HG03097 (cell line): ENCODE measurements around the gene TMEM54.

Experiments used
- ATAC-seq: cut with Tn5 transposase; IDR thresholded peaks from one replicate; pipeline ENCODE4 v1.9.1; 2021; ENCODE audit not compliant: unreplicated experiment, low FRiP score

The TMEM54 gene

DNA sequence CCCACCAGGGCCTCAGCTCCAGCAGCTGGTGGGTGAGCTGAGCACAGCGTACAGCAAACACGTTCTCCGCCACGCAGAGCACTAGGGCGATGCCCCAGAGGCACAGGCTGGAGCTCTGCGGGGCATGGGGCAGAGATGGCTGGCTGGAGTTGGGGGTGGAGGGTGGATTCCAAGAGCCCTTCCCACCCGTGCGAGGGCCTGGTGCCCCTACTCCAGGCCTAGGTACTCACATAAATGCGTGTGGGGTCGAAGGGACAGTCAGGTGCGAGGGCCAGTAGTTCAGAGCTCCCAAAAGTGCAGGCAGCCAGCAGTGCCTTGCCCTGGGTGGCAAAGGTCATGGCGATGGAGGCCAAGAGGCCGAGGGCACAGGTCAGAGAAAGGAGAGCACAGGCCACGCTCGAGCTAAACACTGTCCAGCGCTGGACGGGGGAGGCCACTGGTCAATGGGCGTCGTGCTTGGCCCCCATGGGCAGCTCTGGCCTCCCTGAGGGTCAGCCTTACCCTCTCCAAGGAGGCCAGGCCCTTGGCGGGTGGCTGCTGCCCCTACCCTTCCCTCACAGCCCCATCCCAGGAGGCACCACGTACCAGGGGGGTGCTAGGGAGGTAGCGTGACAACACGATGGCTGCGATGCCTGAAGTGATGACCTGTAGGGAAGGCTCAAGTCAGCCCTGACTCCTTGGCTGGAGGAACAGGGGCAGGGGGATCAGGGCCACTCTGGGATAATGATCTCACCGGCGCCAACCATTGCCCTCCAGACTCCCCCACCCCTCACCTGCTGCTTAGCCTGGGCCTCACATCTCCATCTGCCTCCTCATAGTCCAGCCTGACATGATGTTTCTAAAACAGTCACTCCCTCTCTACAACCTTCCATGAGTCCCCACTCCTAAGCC is 5.6 kb downstream of the TMEM54 start:
- ATAC-seq, result no peak

DNA sequence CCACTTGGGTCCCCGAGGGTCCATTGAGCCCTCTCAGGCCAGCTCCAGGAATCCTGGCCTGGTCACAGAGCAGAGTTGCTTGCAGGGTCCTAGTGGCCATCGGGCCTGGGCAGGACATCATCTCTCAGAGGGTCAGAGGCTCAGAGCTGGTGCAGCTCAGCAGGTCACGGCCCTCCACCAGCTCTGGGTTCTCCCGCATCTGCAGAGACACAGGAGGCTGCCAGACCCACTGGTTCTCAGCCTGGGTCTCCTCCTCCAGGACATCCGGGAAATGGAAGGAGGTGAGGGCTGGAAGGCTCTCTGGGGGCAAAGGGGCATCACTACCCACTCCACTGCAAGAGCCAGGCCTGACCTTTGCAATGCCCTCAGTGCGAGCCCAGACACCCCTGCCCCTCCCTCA is 6.5 kb downstream of the TMEM54 start:
- no peak for ATAC-seq

DNA sequence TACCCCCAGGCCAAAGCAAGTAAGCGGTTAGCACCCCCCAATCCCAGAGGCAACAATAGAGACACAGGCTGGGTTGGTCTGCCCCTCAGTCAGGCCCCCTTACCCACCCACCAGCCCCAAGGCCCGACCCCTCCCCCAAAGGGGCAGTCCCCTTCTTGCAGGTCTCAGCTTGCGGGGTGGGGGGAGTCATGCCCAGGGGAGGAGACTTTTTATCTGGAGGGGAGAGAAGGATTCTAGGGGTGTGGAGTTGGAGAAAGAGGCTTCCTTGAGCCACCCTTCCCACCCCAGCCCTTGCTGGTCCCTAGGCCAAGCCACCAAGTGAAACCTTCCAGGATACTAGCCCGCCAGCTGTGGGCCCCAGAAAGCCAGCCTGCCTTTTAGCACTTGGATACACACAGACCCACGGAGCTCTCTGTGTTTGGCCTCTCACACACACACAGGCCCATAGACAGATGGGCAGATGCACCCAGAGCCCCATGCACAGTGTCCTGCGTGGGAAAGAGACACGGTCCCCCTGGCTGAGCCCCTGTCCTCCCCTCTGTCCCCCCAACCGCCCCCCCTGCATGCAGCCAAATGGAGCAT is 7.1 kb downstream of the TMEM54 start:
- ATAC-seq, result no peak

DNA sequence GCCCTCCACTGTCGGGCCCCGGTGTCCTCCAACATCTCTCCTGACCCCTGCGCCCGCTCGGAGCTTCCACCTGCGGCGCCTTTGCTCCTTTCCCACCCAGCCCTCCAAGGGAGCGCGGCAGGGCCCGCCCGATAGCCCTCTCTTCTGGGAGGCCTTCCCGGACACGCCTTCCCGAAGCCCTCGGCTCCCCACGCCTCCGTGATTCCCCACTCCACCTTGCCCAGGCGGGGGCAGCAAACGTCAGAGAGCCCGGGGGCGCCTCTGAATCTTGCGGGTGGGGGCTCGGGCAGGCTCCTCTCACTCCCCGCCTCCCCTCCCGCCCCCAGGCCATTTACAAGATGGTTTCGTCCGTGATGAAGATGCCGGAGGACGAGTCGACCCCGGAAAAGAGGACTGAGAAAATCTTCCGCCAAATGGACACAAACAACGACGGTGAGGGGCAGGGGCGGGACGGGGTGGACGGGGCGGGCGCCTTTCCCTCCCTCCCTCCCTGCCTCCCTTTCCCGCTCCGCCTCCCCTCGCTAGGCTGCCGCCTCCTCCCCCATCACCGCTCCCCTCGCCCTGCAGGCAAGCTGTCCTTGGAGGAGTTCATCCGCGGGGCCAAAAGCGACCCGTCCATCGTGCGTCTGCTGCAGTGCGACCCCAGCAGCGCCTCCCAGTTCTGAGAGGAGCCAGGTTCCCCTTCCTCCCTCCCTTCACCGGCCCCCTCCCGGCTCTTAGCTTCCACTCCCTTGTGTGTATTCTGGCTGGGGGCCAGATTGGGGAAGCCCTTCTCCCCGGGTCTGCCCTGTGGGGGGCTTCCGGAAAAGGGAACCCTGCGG is 7.8 kb downstream of the TMEM54 start:
- ATAC-seq, result no peak

DNA sequence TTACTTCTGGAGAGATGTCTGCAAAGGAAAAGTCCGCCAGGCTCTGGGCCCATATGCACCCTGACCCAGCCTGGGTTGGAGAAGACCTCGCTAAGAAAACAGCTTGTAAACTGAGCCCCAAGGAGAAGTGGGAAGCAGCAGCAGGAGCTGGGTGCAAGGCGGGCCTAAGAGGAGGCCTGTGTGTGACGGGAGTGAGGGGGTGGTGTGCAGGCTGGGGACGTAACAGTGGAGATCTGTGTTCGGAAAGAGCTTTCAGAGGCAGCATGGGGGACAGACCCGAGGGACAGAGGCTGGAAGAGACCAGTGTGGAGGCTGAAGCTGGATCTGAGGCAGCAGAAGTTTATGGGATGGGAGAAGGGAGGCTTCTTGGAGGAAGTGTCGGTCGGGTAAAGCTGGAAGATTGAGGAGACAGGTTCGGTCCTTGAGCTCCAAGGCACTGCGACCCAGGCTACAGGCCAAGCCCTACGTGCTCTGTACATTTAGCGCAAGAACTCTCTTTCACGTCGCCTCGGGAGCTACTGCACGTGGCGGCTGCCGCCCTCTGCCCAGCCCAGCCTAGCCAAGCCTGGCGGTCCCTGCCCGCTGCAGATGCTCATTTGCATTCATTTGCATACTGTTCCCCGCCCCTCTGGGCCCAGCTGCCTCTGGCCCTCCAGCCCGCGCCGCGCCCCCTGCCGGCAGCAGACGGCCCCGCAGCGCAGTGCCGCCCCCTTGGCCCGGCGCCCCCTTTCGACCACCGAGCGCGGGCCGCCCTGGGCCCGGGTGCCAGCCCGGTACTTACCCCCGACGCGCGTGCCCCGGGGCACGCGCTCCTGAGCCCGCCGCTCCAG is 8.6 kb downstream of the TMEM54 start:
- no peak for ATAC-seq

DNA sequence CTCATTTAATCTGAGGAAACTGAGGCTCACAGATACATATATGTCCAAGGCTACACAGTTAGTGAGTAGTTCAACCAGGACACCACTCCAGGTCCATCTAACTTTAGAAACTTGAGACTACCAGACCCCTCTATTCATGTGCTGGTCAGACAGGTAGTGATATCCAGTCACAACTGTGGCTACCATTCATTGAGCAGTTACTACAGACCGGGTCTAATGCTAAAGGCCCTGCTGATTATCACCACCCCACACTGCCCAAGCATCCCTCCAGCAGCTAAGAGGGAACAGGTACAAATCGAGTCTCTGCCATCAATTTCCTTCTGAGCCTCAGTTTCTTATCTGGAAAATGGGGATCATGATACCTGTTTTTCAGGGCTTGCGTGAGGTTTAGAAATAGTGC is 9.6 kb downstream of the TMEM54 start:
- no peak for ATAC-seq

DNA sequence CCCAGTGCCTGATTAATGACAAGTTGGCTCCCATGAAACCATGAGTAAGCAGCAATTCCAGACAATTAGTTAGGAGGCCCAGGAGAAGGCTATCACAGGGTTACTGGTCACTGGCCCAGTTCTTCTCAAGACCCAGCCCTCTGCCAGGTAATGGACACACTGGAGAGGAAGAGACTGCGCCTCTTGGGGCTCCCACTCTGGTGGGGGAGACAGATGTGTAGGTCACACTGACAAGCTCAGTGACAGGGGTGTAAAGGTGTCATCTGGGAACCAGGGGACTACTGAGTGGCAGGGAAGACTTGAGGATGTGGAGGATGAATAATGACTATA is 10.0 kb downstream of the TMEM54 start:
- ATAC-seq, result no peak

DNA sequence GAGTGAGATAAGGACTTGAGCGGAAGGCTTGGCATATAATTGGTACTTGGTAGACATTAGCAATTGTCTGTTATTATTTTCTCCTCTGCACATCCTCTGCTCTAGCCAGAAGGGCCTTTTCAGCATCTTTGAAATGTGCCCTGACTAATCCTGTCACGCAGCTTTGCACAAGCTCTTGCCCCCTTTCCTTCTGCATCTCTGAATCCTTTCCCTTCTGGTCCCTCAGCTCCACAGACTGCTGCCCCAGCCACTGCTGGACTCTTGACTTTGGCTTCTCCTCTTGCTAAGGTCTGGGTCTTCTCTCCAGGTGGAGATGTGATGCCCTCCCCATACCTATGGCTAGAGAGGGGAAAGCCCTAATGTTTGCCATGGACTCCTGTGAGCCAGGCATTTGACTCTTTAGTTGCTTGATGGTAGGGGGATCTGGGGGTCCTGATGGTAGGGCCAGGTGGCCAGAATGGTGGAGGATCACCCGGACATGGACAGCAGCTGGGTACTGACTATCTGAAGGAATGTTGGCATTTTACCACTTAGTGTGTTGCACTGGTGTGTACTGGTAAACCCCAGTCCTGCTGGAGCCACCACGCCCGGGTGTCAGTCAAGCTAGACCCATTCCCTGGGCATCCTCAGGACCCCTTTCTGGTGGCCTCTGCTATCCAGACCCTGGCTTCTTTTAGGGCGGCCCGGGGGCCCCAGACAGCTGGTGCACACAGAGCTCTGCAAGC is 10.5 kb downstream of the TMEM54 start:
- no peak for ATAC-seq

DNA sequence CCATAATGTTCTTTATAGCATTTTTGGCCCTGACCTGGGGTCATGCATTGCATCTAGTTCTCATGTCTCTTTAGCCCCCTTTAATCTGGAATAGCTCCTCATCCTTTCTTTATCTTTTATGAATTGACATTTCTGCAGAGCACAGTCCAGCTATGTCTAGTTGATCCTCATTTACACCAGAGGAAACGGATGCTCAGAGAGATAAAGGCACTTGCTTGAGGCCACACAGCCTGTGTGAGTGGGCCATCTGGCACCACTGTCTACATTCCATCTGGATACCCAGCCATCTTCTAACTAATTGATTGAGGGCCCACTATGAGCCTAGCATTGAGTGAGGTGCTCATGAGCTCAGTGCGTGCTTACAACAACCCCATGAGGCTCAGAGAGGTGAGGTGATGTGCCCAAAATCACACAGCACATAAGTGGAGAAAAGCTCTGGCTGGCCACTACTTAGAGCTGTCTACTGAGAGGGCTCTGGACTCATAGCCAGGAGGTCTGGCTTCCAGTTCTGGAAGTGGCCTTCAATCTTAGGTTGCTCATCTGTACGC is 11.4 kb downstream of the TMEM54 start:
- ATAC-seq, result no peak

DNA sequence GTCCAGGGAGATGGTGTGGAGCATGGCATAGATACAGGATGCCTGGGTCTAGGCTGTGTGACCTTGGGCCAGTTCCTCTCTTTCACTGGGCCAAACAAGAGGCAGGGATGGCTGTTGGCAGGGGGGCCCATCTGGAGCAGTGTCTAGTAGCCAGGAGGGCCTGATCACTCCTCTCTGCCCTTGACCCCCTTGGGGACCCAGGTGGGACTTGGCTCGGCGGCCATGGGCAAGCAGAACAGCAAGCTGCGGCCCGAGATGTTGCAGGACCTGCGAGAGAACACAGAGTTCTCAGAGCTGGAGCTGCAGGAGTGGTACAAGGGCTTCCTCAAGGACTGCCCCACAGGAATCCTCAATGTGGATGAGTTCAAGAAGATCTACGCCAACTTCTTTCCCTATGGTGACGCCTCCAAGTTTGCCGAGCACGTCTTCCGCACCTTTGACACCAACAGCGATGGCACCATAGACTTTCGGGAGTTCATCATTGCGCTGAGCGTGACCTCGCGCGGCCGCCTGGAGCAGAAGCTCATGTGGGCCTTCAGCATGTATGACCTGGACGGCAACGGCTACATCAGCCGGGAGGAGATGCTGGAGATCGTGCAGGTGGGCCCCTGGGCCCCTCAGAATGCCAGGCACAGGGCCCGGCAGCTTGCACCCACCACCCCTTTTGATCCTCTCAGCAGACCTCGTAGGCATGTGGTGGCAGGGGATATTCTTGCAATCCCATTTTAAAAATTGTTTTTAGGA is 12.3 kb downstream of the TMEM54 start:
- no peak for ATAC-seq

DNA sequence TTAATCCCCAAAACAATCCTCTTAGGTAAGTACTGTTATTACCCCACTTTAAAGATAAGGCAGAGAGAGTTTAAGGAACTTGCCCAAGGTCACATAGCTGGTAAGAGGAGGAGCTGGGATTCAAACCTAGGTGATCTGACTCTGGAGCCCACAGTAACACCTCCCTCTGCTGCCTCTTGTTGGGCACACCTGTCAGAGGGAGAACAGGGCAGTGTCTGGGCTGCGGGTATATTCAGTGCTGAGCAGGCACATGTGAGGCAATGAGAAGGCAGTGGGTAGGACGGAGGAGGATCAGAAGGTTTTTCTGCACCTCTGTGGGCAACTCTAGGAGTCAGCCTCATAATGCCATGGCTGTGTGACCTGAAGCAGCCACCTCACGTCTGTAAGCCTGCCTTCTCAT is 13.1 kb downstream of the TMEM54 start:
- ATAC-seq, result no peak

DNA sequence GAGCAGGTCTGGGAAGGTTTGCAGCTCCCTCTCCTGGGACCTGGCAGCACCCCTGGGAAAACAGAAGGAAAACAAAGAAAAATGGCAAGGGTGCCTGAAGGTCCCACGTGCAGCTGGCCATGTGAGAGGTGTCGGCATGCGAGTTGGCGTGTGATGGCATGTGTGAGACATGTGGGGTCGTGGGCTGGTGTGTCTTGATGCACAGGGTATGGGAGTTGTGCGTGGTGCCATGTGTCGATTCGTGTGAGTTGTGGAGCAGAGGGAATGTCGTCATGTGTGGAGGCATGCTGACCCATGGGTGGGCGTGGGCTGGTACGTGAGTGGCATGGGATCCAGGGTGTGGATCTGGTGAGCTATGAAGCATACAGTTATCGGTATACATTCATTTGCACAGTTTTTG is 13.6 kb downstream of the TMEM54 start:
- ATAC-seq, result no peak

DNA sequence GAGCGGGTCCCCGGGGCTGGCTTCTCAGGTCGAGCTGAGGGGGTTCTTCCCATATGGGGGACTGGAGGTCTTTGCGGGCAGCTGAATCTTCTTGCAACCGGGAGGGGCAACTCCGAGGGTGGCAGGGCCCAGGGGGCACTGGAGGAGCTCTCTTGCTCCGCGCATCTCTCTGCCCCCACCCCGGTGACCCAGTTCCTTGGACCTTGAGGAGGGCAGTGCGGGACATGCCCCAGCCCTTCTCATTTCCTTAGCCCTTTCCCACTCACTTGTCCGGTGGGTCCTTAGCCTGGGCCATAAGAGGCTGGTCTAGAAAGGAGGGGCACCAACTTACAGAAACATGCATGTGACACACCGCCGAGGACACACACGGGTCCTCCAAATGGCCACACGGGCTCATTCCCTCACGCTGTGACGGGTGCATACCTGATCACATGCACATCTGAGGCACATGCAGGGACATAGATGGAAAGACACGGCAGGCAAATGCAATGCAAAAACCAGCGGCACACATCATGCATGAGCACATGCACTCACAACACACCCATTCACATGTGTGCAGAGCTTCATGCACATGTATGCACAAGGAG is 14.3 kb downstream of the TMEM54 start:
- no peak for ATAC-seq

DNA sequence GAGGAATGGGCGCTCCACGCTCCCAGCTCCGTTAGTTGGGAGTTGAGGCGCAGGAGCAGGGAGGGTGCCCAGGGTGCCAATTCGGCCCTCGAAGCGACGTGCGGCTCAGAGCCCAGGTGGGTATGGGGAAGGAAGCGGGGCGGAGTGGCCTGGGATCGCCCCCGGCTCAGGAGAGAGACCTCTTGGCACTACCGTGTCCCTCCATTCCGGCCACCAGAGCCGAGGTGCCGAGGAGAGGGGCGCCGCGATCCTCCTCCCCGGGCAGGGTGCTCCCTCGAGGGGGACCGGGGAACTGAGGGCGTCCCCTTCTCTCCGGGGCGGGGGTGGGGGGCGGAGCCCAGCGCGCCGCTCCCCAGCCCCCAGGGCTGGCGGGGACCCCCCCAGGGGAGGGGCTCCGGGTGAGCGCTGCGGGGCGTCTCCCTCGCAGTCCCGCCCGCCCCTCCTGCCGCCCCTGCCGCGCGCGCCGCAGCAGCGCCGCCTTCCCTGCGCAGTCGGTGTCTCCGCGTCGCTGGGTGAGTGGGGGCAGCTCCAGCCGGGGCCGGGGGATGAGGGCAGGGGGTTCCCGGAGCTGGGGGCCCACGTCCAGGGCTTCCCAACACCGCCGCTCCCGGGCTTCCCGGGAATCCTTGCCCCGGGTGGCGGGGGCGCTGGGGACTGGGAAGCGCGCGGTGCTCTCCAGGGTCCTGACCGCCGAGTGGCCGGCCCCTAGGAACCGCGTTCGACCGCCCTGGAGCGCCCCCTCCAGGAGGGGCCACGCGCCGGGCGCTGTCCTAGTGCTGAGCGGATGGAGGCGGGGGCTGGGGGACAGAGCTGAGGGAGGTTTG is 15.0 kb downstream of the TMEM54 start, which contains the start of gene HPCA:
Gene HPCA, plus strand, starts transcription at position 488 of the 824 bp plus-strand sequence. CDS start 2,408 bp downstream, outside the sequence.
- ATAC-seq, result no peak

DNA sequence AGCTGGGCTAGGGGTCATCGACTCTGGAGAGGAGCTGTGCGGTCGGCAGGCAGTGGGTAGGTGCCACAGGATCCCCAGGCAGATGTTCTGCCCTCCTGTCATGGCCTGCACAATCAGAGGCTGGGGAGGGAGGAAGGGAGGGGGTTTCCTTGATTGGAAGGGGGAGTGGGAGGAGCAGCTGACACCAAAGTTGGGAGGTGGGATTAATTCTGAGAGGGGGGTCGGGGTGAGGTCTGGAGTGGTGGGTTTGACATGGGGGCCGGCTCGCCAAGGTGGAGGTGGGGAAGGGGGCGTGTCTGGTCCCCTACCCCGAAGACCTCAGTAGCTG is 15.5 kb downstream of the TMEM54 start:
- no peak for ATAC-seq

DNA sequence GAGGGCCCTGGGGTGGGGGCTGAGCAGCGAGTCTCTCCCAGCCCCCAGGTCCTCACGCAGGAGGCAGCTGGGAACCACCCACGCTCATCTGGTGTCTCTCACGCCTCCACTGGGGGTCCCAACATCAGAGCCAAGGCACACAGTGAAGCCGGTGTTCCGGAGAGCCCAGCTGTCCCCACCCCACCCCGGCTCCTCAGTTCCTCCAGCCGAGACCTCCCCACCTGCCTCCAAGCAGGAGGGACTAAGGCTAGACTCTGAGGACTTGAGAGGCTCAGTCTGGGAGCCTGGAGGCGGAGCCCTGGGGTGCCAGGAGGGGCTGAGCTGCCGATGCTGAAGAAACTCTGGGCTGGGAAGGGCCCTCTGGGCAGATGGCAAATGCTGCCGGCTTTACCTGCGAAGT is 16.5 kb downstream of the TMEM54 start:
- no peak for ATAC-seq

DNA sequence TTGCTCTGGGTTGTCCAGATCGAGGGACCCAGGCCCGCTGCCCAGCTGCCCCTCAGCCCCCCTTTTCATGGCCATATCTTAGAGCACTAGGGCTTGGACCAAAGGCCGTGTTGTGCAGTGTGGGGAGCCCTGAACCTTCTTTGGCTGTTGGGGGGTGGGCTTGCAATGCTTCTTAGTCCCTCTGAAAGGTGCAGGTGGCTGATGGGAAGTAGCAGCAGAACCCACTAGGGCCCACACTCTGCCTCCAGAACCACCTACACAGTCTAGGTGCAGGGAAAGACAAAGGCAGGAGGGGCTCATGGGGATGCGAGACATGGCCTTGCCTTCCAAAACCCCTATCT is 17.2 kb downstream of the TMEM54 start:
- ATAC-seq, result no peak
